B cell (primary cell): Measurements from ENCODE around the gene C5orf15.

Experiments
- EZH2 ChIP-seq: IDR thresholded peaks from 2 replicates; pipeline ENCODE4 v1.6.1; 2012; ENCODE audit warnings: borderline replicate concordance, low read depth, mild to moderate bottlenecking, moderate library complexity, low read length; ENCODE audit not compliant: insufficient read depth, poor library complexity, severe bottlenecking
- TF ChIP-seq, protein P1 (sequence below): fragments of 200-600 bp; IDR thresholded peaks from one replicate; pipeline ENCODE4 v1.8.0; 2022; ENCODE audit warnings: antibody characterized with exemption, mild to moderate bottlenecking

GRCh38 chr5:133938039-133938821 is 30.2 kb downstream of the C5orf15 start:
- TF ChIP-seq, protein P1, sequence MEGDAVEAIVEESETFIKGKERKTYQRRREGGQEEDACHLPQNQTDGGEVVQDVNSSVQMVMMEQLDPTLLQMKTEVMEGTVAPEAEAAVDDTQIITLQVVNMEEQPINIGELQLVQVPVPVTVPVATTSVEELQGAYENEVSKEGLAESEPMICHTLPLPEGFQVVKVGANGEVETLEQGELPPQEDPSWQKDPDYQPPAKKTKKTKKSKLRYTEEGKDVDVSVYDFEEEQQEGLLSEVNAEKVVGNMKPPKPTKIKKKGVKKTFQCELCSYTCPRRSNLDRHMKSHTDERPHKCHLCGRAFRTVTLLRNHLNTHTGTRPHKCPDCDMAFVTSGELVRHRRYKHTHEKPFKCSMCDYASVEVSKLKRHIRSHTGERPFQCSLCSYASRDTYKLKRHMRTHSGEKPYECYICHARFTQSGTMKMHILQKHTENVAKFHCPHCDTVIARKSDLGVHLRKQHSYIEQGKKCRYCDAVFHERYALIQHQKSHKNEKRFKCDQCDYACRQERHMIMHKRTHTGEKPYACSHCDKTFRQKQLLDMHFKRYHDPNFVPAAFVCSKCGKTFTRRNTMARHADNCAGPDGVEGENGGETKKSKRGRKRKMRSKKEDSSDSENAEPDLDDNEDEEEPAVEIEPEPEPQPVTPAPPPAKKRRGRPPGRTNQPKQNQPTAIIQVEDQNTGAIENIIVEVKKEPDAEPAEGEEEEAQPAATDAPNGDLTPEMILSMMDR = no peak
- no peak for TF ChIP-seq EZH2
